IMR-90 (cell line): ENCODE measurements around the gene WDR37. TPM values are rescaled to one million over a fixed set of nuclear protein-coding genes. Genes with fewer than 3 reads are reported as not detected.

Source experiments
- ATAC-seq: fragments of 200-7000 bp; cut with Tn5 transposase; 2 replicates; pipeline ENCODE4 v1.9.1; 2020; ENCODE audit warnings: low read depth, mild to moderate bottlenecking, moderate library complexity
- BruUV-seq: library from RNA; stranded (reverse); fragments of 400-500 nt; replicated peaks from 2 replicates; lab custom pipeline; 2021; lab: Mats Ljungman, UMichigan
- CTCF ChIA-PET: fragments of 300-600 bp; formaldehyde crosslinking; extraction: SDS; loops from one replicate; lab custom pipeline; 2021; ENCODE audit warnings: antibody characterized with exemption; lab: Yijun Ruan, JAX
- POLR2A ChIA-PET: fragments of 300-600 bp; sonication (Branson Sonifier 250); formaldehyde crosslinking; loops from one replicate; lab custom pipeline; 2022; ENCODE audit warnings: antibody characterized with exemption; ENCODE audit not compliant: unreplicated experiment; lab: Charles Lee
- DNase-seq: peaks from one replicate; pipeline ENCODE4 v3.0.0; 2013
- H2AFZ ChIP-seq: replicated peaks from 2 replicates; pipeline ENCODE3; 2013; ENCODE audit warnings: low read length, mild to moderate bottlenecking; ENCODE audit not compliant: poor library complexity
- H2AK5ac ChIP-seq: 2 replicates; pipeline ENCODE4 v1.6.1; 2013; ENCODE audit warnings: low read depth, low read length, inconsistent platforms
- H2AK9ac ChIP-seq: replicated peaks from 2 replicates; pipeline ENCODE3; 2013; ENCODE audit warnings: mild to moderate bottlenecking, low read depth, low read length, moderate library complexity; ENCODE audit not compliant: poor library complexity
- H2BK120ac ChIP-seq: 2 replicates; pipeline ENCODE4 v1.6.1; 2013; ENCODE audit warnings: low read depth, low read length, inconsistent platforms
- H2BK15ac ChIP-seq: 3 replicates; pipeline ENCODE4 v1.6.1; 2013; ENCODE audit warnings: low read depth, low read length, inconsistent platforms
- H2BK20ac ChIP-seq: 2 replicates; pipeline ENCODE4 v1.6.1; 2013; ENCODE audit warnings: low read depth, mild to moderate bottlenecking, inconsistent platforms, low read length, moderate library complexity
- H2BK5ac ChIP-seq: 2 replicates; pipeline ENCODE4 v1.6.1; 2013; ENCODE audit warnings: mild to moderate bottlenecking, low read depth, low read length, inconsistent platforms; ENCODE audit not compliant: poor library complexity, severe bottlenecking
- H3K14ac ChIP-seq: replicated peaks from 2 replicates; pipeline ENCODE4 v1.6.1; 2013; ENCODE audit warnings: low read depth, low read length, inconsistent platforms
- H3K18ac ChIP-seq: 2 replicates; pipeline ENCODE4 v1.6.1; 2013; ENCODE audit warnings: low read depth, low read length, control low read depth
- H3K23ac ChIP-seq: 2 replicates; pipeline ENCODE4 v1.6.1; 2013; ENCODE audit warnings: low read depth, low read length, inconsistent platforms
- H3K27ac ChIP-seq: 2 replicates; pipeline ENCODE4 v1.5.1; 2013; ENCODE audit warnings: mild to moderate bottlenecking, control low read depth, low read length; ENCODE audit not compliant: insufficient read depth
- H3K27me3 ChIP-seq: 2 replicates; pipeline ENCODE4 v1.6.1; 2013; ENCODE audit warnings: low read length; ENCODE audit not compliant: control insufficient read depth, insufficient read depth
- H3K36me3 ChIP-seq: 2 replicates; pipeline ENCODE4 v1.6.1; 2013; ENCODE audit warnings: low read length, mixed read lengths; ENCODE audit not compliant: control insufficient read depth, insufficient read depth
- H3K4ac ChIP-seq: 2 replicates; pipeline ENCODE4 v1.6.1; 2013; ENCODE audit warnings: low read depth, low read length, inconsistent platforms
- H3K4me1 ChIP-seq: 2 replicates; pipeline ENCODE4 v1.6.1; 2013; ENCODE audit warnings: low read length, mixed read lengths; ENCODE audit not compliant: control insufficient read depth, insufficient read depth
- H3K4me2 ChIP-seq: 2 replicates; pipeline ENCODE4 v1.6.1; 2013; ENCODE audit warnings: low read depth, mild to moderate bottlenecking, control low read depth, low read length, moderate library complexity
- H3K4me3 ChIP-seq: 2 replicates; pipeline ENCODE4 v1.5.1; 2013; ENCODE audit warnings: low read depth, mild to moderate bottlenecking, control low read depth, low read length, moderate library complexity; ENCODE audit not compliant: insufficient read depth
- H3K56ac ChIP-seq: 2 replicates; pipeline ENCODE4 v1.6.1; 2013; ENCODE audit warnings: low read length, inconsistent platforms; ENCODE audit not compliant: insufficient read depth; ENCODE audit errors: extremely low read depth
- H3K79me1 ChIP-seq, 2 experiments: 2 replicates each; pipeline ENCODE4 v1.6.1; 2013; ENCODE audit warnings: low read length in 2 of 2, inconsistent platforms in 1 of 2, low read depth in 1 of 2
- H3K9ac ChIP-seq: 2 replicates; pipeline ENCODE4 v1.6.1; 2013; ENCODE audit warnings: low read depth, low read length, control low read depth
- H3K9me1 ChIP-seq: 2 replicates; pipeline ENCODE4 v1.6.1; 2013; ENCODE audit warnings: low read length, inconsistent platforms; ENCODE audit not compliant: insufficient read depth
- H3K9me3 ChIP-seq: 2 replicates; pipeline ENCODE4 v1.6.1; 2013; ENCODE audit warnings: low read length; ENCODE audit not compliant: control insufficient read depth, insufficient read depth
- H4K20me1 ChIP-seq: 2 replicates; pipeline ENCODE4 v1.6.1; 2013; ENCODE audit warnings: low read length, inconsistent platforms; ENCODE audit not compliant: insufficient read depth
- H4K5ac ChIP-seq: 2 replicates; pipeline ENCODE4 v1.6.1; 2013; ENCODE audit warnings: mild to moderate bottlenecking, low read depth, low read length, control low read depth
- H4K8ac ChIP-seq, 2 experiments: 2 replicates each; pipeline ENCODE4 v1.6.1; 2013; ENCODE audit warnings: low read depth in 2 of 2, low read length in 2 of 2, control low read depth in 1 of 2, inconsistent platforms in 1 of 2
- H4K91ac ChIP-seq: 2 replicates; pipeline ENCODE4 v1.6.1; 2013; ENCODE audit warnings: low read depth, low read length, inconsistent platforms; ENCODE audit not compliant: insufficient read depth
- BHLHE40 ChIP-seq: fragments of 150-350 bp; IDR thresholded peaks from 2 replicates; pipeline ENCODE4 v1.6.1; 2016; ENCODE audit warnings: mild to moderate bottlenecking, low read depth, low read length
- CEBPB ChIP-seq: IDR thresholded peaks from 2 replicates; pipeline ENCODE4 v1.6.1; 2012; ENCODE audit warnings: low read depth, low read length, improper control_type of control experiment
- CTCF ChIP-seq: conservative IDR thresholded peaks from 2 replicates; pipeline ENCODE4 v1.5.1; 2012; ENCODE audit warnings: mild to moderate bottlenecking, low read depth, low read length, improper control_type of control experiment
- ELK1 ChIP-seq: fragments of 150-350 bp; IDR thresholded peaks from 2 replicates; pipeline ENCODE4 v1.6.1; 2016; ENCODE audit warnings: low read depth, mild to moderate bottlenecking, low read length, moderate library complexity, borderline replicate concordance
- MAFK ChIP-seq: IDR thresholded peaks from 2 replicates; pipeline ENCODE4 v1.6.1; 2012; ENCODE audit warnings: low read depth, low read length, improper control_type of control experiment
- MAZ ChIP-seq: IDR thresholded peaks from 2 replicates; pipeline ENCODE4 v1.6.1; 2012; ENCODE audit warnings: low read depth, mild to moderate bottlenecking, low read length, improper control_type of control experiment, moderate library complexity, borderline replicate concordance
- MXI1 ChIP-seq: IDR thresholded peaks from 2 replicates; pipeline ENCODE4 v1.6.1; 2012; ENCODE audit warnings: low read depth, mild to moderate bottlenecking, low read length, moderate library complexity, borderline replicate concordance
- POLR2A ChIP-seq: IDR thresholded peaks from 2 replicates; pipeline ENCODE4 v1.6.1; 2012; ENCODE audit warnings: mild to moderate bottlenecking, low read depth, low read length
- RAD21 ChIP-seq: IDR thresholded peaks from 2 replicates; pipeline ENCODE4 v1.6.1; 2012; ENCODE audit warnings: low read length, improper control_type of control experiment
- RCOR1 ChIP-seq: IDR thresholded peaks from 2 replicates; pipeline ENCODE4 v1.6.1; 2012; ENCODE audit warnings: mild to moderate bottlenecking, low read length, improper control_type of control experiment; ENCODE audit not compliant: insufficient replicate concordance
- RFX5 ChIP-seq: IDR thresholded peaks from 2 replicates; pipeline ENCODE4 v1.8.0; 2012; ENCODE audit warnings: low read depth, mild to moderate bottlenecking, low read length, moderate library complexity
- SMC3 ChIP-seq: fragments of 150-350 bp; IDR thresholded peaks from 2 replicates; pipeline ENCODE4 v1.6.1; 2016; ENCODE audit warnings: low read depth, mild to moderate bottlenecking, antibody characterized with exemption, low read length, moderate library complexity
- USF2 ChIP-seq: fragments of 150-350 bp; IDR thresholded peaks from 2 replicates; pipeline ENCODE4 v1.6.1; 2017; ENCODE audit warnings: mild to moderate bottlenecking, antibody characterized with exemption, low read length, low read depth
- WGBS, 2 experiments: methylation state at CpG; one replicate each; pipeline versions ENCODE4 v1.1.5 to v1.1.7; 2013; ENCODE audit warnings: missing lambda C conversion rate in 2 of 2; ENCODE audit not compliant: insufficient read length in 1 of 2; ENCODE audit errors: extremely low coverage in 2 of 2; 5-methylcytosine and 5-hydroxymethylcytosine counted together
- dilution Hi-C: fragments of 300-500 bp; cut with HindIII; formaldehyde crosslinking; loops from one replicate; pipeline ENCODE4 v1.14.3; 2018; ENCODE audit warnings: low sequenced_read_pairs; ENCODE audit not compliant: unreplicated experiment
- in situ Hi-C: fragments of 300-500 bp; cut with MboI; formaldehyde crosslinking; loops from 3 replicates; pipeline ENCODE4 v1.14.3; 2019; ENCODE audit warnings: low sequenced_read_pairs, inconsistent platforms, mixed read lengths
- intact Hi-C: fragments of 100-400 bp; cut with micrococcal nuclease; formaldehyde crosslinking; loops from 2 replicates; pipeline ENCODE4 v1.10.0; 2022
- polyA plus RNA-seq, 3 experiments: library from polyadenylated mRNA; depleted of rRNA; stranded (reverse); fragments of >200 nt; gene quantifications; 2 replicates each; pipeline ENCODE4 v1.2.3, GENCODE V29; 2012; ENCODE audit warnings: low replicate concordance in 1 of 3
- total RNA-seq: library from RNA; depleted of rRNA; stranded (reverse); fragments of >200 nt; gene quantifications from 2 replicates; pipeline ENCODE4 v1.2.3, GENCODE V29; 2012

Gene WDR37
- total and polyA plus RNA-seq, 2 of the 4 experiments (the other 2 are of a cell fraction) = 12.7 to 14.5 TPM

GRCh38 chr10:1074748-1075308, 18.6 kb downstream of the WDR37 start:
- POLR2A ChIA-PET = interaction anchor here (0.6 kb wide), 1 partner anchor 568 kb away, joined by 6 read pairs; no protein-coding TSS in a partner anchor
- H2AFZ ChIP-seq = no peak overlapping the region
- H3K4me3 ChIP-seq = no peak overlapping the region
- peaks cover 10 to 41% of the 10 kb centered on the region in 2 experiments for H3K79me1 ChIP-seq
- TF ChIP-seq MXI1 (no peak), CEBPB (no peak), RAD21 (peak; percentile 23; the same call in 1 of the 2 replicates), MAZ (no peak), SMC3 (no peak; the same call in 1 of the 2 replicates), ELK1 (no peak), RFX5 (no peak), POLR2A (no peak), BHLHE40 (no peak), USF2 (no peak), MAFK (no peak), RCOR1 (no peak), CTCF (0 out of 2 replicates have a peak, but pooled peaks have one; percentile 19)
- dilution Hi-C loops (no loop called here), in situ Hi-C loops (no loop called here), intact Hi-C loops (no loop called here)
- H3K18ac ChIP-seq = no peak overlapping the region
- no peak overlapping the region for H3K4me2 ChIP-seq
- H4K91ac ChIP-seq = no peak overlapping the region
- H3K36me3 ChIP-seq = peaks cover 27% of the 10 kb centered on the region
- peaks cover 10% of the 10 kb centered on the region for H4K20me1 ChIP-seq
- H3K27me3 ChIP-seq = no peaks in the 10 kb centered on the region
- no peak overlapping the region for H3K4ac ChIP-seq
- H3K9me1 ChIP-seq = peaks cover 9% of the 10 kb centered on the region; the same call in 1 of the 2 replicates
- no peak overlapping the region for H2AK9ac ChIP-seq
- H3K9me3 ChIP-seq = no peaks in the 10 kb centered on the region
- H3K27ac ChIP-seq = no peak overlapping the region
- no peak overlapping the region for H3K23ac ChIP-seq
- no peak overlapping the region for H2BK120ac ChIP-seq
- 83% methylated on average over 3 of the region's 18 CpGs; no CpG with 5 or more reads in 1 of the 2 experiments for WGBS, 2 experiments
- H2BK5ac ChIP-seq = no peak overlapping the region
- H2AK5ac ChIP-seq = no peak overlapping the region
- ATAC-seq = no peak
- no peak overlapping the region for H4K8ac ChIP-seq
- H3K4me1 ChIP-seq = no peaks in the 10 kb centered on the region
- no peak overlapping the region for H4K5ac ChIP-seq
- H2BK15ac ChIP-seq = no peak overlapping the region
- no peak overlapping the region for H2BK20ac ChIP-seq
- no peak for DNase-seq
- no peak overlapping the region for H3K56ac ChIP-seq
- H3K14ac ChIP-seq = no peak overlapping the region
- CTCF ChIA-PET = no interaction called here
- no peak overlapping the region for H3K9ac ChIP-seq
- no TSS peak for BruUV-seq
